HepG2 (cell line): Measurements from ENCODE around the gene MFNG. TPM values are rescaled to one million over a fixed set of nuclear protein-coding genes. Genes with fewer than 3 reads are reported as not detected.

Experiments
- CCDC6 ChIP-seq: sonication (generic); formaldehyde crosslinking; IDR thresholded peaks from 2 replicates; pipeline ENCODE4 v1.8.1; 2022; ENCODE audit warnings: mild to moderate bottlenecking, missing genetic modification reagents, moderate library complexity
- GATAD1 ChIP-seq: IDR thresholded peaks from 2 replicates; pipeline ENCODE4 v1.6.1; 2016; ENCODE audit warnings: missing genetic modification reagents, missing compliant biosample characterization
- HOXA3 ChIP-seq: sonication (generic); formaldehyde crosslinking; IDR thresholded peaks from 2 replicates; pipeline ENCODE4 v1.5.0; 2020; ENCODE audit warnings: missing genetic modification reagents
- IRF9 ChIP-seq: sonication (generic); formaldehyde crosslinking; IDR thresholded peaks from 2 replicates; pipeline ENCODE4 v1.8.0; 2022; ENCODE audit warnings: missing genetic modification reagents, mild to moderate bottlenecking, borderline replicate concordance
- KDM2A ChIP-seq: sonication (generic); formaldehyde crosslinking; IDR thresholded peaks from 2 replicates; pipeline ENCODE4 v1.4.0; 2020; ENCODE audit warnings: low read depth, missing genetic modification reagents, borderline replicate concordance
- NFKB2 ChIP-seq: sonication (generic); formaldehyde crosslinking; IDR thresholded peaks from 2 replicates; pipeline ENCODE4 v1.4.0; 2020; ENCODE audit warnings: missing genetic modification reagents, borderline replicate concordance
- PAXIP1 ChIP-seq: sonication (generic); formaldehyde crosslinking; conservative IDR thresholded peaks from 2 replicates; pipeline ENCODE4 v1.4.0; 2020; ENCODE audit warnings: mild to moderate bottlenecking, missing genetic modification reagents, moderate library complexity
- RAD21 ChIP-seq: fragments of 450-650 bp; formaldehyde crosslinking; IDR thresholded peaks from 2 replicates; pipeline ENCODE4 v1.5.0; 2020; ENCODE audit warnings: mild to moderate bottlenecking
- RXRA ChIP-seq: sonication (generic); formaldehyde crosslinking; IDR thresholded peaks from 2 replicates; pipeline ENCODE4 v1.5.1; 2020; ENCODE audit warnings: missing genetic modification reagents
- SALL1 ChIP-seq: sonication (generic); formaldehyde crosslinking; IDR thresholded peaks from 2 replicates; pipeline ENCODE4 v1.8.0; 2022; ENCODE audit warnings: mild to moderate bottlenecking, missing genetic modification reagents
- SRSF1 ChIP-seq: fragments of 200-400 bp; formaldehyde crosslinking; optimal IDR thresholded peaks from 2 replicates; pipeline ENCODE3; 2017; ENCODE audit warnings: mild to moderate bottlenecking, low read depth, low read length, moderate library complexity
- STAG1 ChIP-seq: sonication (generic); formaldehyde crosslinking; IDR thresholded peaks from 2 replicates; pipeline ENCODE4 v1.4.0; 2020; ENCODE audit warnings: missing genetic modification reagents
- TAF1 ChIP-seq: sonication (generic); formaldehyde crosslinking; IDR thresholded peaks from 2 replicates; pipeline ENCODE4 v1.4.0; 2020; ENCODE audit warnings: missing genetic modification reagents
- TEAD3 ChIP-seq: optimal IDR thresholded peaks from 2 replicates; pipeline ENCODE3; 2016; ENCODE audit warnings: borderline replicate concordance
- XRCC5 ChIP-seq: fragments of 200-400 bp; formaldehyde crosslinking; optimal IDR thresholded peaks from 2 replicates; pipeline ENCODE3; 2017; ENCODE audit warnings: mild to moderate bottlenecking, low read length
- ZNF460 ChIP-seq: sonication (generic); formaldehyde crosslinking; IDR thresholded peaks from 2 replicates; pipeline ENCODE4 v1.5.1; 2020; ENCODE audit warnings: missing genetic modification reagents, mild to moderate bottlenecking, borderline replicate concordance
- ZNF605 ChIP-seq: sonication (generic); formaldehyde crosslinking; IDR thresholded peaks from 2 replicates; pipeline ENCODE4 v1.8.0; 2022; ENCODE audit warnings: mild to moderate bottlenecking, missing genetic modification reagents
- ZNF747 ChIP-seq: sonication (generic); formaldehyde crosslinking; IDR thresholded peaks from 2 replicates; pipeline ENCODE4 v1.8.1; 2023; ENCODE audit warnings: missing genetic modification reagents, mild to moderate bottlenecking, borderline replicate concordance
- ZSCAN21 ChIP-seq: sonication (generic); formaldehyde crosslinking; IDR thresholded peaks from 2 replicates; pipeline ENCODE4 v1.8.0; 2022; ENCODE audit warnings: mild to moderate bottlenecking, missing genetic modification reagents, moderate library complexity, borderline replicate concordance
- polyA plus RNA-seq, 8 experiments: library from polyadenylated mRNA; depleted of rRNA in 3 of 8; stranded (reverse) in 7 of 8; unstranded in 1 of 8; fragments of >200 nt; fragmentation: Illumina TruSeq in 4 of 8; extraction: Trizol in 4 of 8; gene quantifications; 2 replicates each; pipeline versions ENCODE4 v1.2.1 to v1.2.3, GENCODE V29; 2011 to 2016; ENCODE audit warnings: low read depth in 4 of 8, missing spikeins in 1 of 8, mixed read lengths in 1 of 8; ENCODE audit not compliant: insufficient read depth in 1 of 8
- total RNA-seq, 5 experiments: library from RNA; depleted of rRNA; stranded (reverse); fragments of >200 nt; fragmentation: Illumina TruSeq; extraction: Trizol; gene quantifications; 2 replicates each; pipeline ENCODE4 v1.2.3, GENCODE V29; 2016; ENCODE audit warnings: low read depth in 1 of 5

The MFNG gene
- total and polyA plus RNA-seq, 2 of the 13 experiments (the other 11 are each of a cell fraction or from before 2014, with no cell fraction given), result 1.0 to 11.7 TPM

GRCh38 chr22:37457093-37457893, 28.9 kb downstream of the MFNG start (continued):
- no peak for TF ChIP-seq PAXIP1 (CRISPR knock-in tag)
- peak; percentile 29; the same call in 1 of the 2 replicates for TF ChIP-seq SALL1 (CRISPR knock-in tag)
- peak; percentile 64; the same call in 1 of the 2 replicates for TF ChIP-seq NFKB2
- peak; percentile 96 for TF ChIP-seq STAG1 (CRISPR knock-in tag)
- TF ChIP-seq ZSCAN21 (CRISPR knock-in tag), result peak; percentile 58; the same call in 1 of the 2 replicates
- 0 out of 2 replicates have a peak, but pooled peaks have one; percentile 27 for TF ChIP-seq GATAD1 (CRISPR knock-in tag)
- TF ChIP-seq CCDC6 (CRISPR knock-in tag), result no peak
- TF ChIP-seq RAD21 (CRISPR knock-in tag), result peak; percentile 94
- peak; percentile 38 for TF ChIP-seq XRCC5
- peak; percentile 62 for TF ChIP-seq TEAD3 (CRISPR knock-in tag)
- TF ChIP-seq RXRA (CRISPR knock-in tag), result peak; percentile 23; the same call in 1 of the 2 replicates
- TF ChIP-seq ZNF747 (CRISPR knock-in tag), result 0 out of 2 replicates have a peak, but pooled peaks have one; percentile 27
- TF ChIP-seq ZNF460 (CRISPR knock-in tag), result no peak
- no peak for TF ChIP-seq HOXA3 (CRISPR knock-in tag)
- no peak for TF ChIP-seq SRSF1
- TF ChIP-seq ZNF605 (CRISPR knock-in tag), result no peak
- no peak for TF ChIP-seq TAF1 (CRISPR knock-in tag)
- 0 out of 2 replicates have a peak, but pooled peaks have one; percentile 60 for TF ChIP-seq IRF9 (CRISPR knock-in tag)
- TF ChIP-seq KDM2A (CRISPR knock-in tag), result peak; percentile 65; the same call in 1 of the 2 replicates
